ENCODE data around the gene RAP2B. TPM values are rescaled to one million over a fixed set of nuclear protein-coding genes. Genes with fewer than 3 reads are reported as not detected.

The RAP2B gene
- total and polyA plus RNA-seq, 2 of the 13 experiments (the other 11 are each of a cell fraction or from before 2014, with no cell fraction given) = 6.4 to 7.1 TPM

DNA sequence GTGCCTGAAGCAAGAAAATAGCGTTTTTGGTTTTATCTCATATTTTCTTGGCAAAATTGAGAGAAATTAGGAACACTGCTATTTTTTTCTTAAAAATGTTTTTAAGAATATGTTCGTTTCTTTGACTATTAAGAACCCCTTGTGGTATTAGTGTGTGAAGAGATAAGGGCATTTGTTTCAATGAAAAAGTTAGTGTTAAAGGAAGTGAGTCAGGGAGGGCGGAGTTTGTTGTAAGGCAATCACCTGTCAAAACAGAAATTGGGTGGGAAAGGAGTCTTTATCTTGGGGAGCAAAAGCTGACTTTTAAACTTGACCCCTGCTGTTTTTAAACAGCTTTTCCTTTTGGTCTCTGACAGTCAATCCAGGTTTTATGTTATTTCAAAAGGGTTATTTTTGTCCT lies 4.2 kb downstream of the RAP2B start (continued):
- TF ChIP-seq, protein P1, sequence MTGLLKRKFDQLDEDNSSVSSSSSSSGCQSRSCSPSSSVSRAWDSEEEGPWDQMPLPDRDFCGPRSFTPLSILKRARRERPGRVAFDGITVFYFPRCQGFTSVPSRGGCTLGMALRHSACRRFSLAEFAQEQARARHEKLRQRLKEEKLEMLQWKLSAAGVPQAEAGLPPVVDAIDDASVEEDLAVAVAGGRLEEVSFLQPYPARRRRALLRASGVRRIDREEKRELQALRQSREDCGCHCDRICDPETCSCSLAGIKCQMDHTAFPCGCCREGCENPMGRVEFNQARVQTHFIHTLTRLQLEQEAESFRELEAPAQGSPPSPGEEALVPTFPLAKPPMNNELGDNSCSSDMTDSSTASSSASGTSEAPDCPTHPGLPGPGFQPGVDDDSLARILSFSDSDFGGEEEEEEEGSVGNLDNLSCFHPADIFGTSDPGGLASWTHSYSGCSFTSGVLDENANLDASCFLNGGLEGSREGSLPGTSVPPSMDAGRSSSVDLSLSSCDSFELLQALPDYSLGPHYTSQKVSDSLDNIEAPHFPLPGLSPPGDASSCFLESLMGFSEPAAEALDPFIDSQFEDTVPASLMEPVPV (CRISPR knock-in tag; IDR thresholded peaks at IDR 0.05) = no peak
- no peak for TF ChIP-seq ZNF343 (CRISPR knock-in tag; IDR thresholded peaks at IDR 0.05)

DNA sequence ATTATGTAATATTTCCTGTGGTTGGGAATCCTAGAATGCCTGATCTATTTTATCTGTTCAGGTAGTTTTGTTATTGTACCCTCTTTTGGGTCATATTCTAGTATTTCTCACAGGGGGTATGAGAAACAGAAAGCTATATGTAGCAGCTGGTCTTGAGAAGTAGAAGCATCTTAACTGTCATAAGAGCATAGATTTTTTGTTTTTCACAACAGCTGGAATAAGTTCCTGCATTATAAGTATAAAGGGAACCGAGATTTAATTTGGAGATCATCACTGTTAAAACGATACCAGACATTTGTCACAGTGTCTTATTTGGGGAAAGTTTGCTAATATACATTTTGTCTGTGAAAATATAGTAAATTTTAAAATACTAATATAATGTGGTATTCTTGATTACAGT lies 4.8 kb downstream of the RAP2B start:
- FAIRE-seq (no peak), ATAC-seq (no peak), DNase-seq (ENCODE audit: low spot score) (no peak)
- no peaks in the 10 kb centered on the region for H3K36me3 ChIP-seq (replicated peaks in 1 of 2; ENCODE audit: control insufficient read depth in 1 of 2, insufficient read depth in 2 of 2, low read length in 2 of 2)
- H4K20me1 ChIP-seq (ENCODE audit: insufficient read depth, low read length) = peaks cover 45% of the 10 kb centered on the region
- no peaks in the 10 kb centered on the region for H3K9me3 ChIP-seq (ENCODE audit: low read length)
- TF ChIP-seq ZNF704 (CRISPR knock-in tag; IDR thresholded peaks at IDR 0.05; ENCODE audit: borderline replicate concordance) (no peak), RFX3 (CRISPR knock-in tag; IDR thresholded peaks at IDR 0.05) (no peak), POLR2AphosphoS5 (IDR thresholded peaks at IDR 0.05; ENCODE audit: low read depth, low read length) (0 out of 2 replicates have a peak, but pooled peaks have one; percentile 3), ZNF329 (CRISPR knock-in tag; IDR thresholded peaks at IDR 0.05; ENCODE audit: low read depth) (no peak)
- TF ChIP-seq, protein P2, sequence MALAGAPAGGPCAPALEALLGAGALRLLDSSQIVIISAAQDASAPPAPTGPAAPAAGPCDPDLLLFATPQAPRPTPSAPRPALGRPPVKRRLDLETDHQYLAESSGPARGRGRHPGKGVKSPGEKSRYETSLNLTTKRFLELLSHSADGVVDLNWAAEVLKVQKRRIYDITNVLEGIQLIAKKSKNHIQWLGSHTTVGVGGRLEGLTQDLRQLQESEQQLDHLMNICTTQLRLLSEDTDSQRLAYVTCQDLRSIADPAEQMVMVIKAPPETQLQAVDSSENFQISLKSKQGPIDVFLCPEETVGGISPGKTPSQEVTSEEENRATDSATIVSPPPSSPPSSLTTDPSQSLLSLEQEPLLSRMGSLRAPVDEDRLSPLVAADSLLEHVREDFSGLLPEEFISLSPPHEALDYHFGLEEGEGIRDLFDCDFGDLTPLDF (CRISPR knock-in tag; IDR thresholded peaks at IDR 0.05) = no peak
- H2AFZ ChIP-seq (ENCODE audit: low read length) = no peak overlapping the region
- no peak overlapping the region for H3K27ac ChIP-seq (ENCODE audit: extremely low read length, insufficient read depth, low read length)
- no peak overlapping the region for H3K9ac ChIP-seq (ENCODE audit: insufficient read depth, low read depth, low read length)
- in situ Hi-C loops (cut with HindIII; ENCODE audit: extremely low pct_ligation_motif_present, low pct_unique_long_range_greater_than_20kb) (loop anchor here (5.0 kb wide), 1 partner anchor 124 kb away; no protein-coding TSS in a partner anchor), intact Hi-C loops (cut with micrococcal nuclease; ENCODE audit: unreplicated experiment) (no loop called here)
- peaks cover 41% of the 10 kb centered on the region for H3K79me2 ChIP-seq (ENCODE audit: insufficient read depth, low read length)
- H3K4me1 ChIP-seq (ENCODE audit: insufficient read depth, low read length) = peaks cover 24% of the 10 kb centered on the region
- no TSS peak for BruUV-seq (replicated peaks)
- H3K27me3 ChIP-seq (ENCODE audit: control insufficient read depth in 1 of 2, insufficient read depth in 2 of 2, low read length in 2 of 2) = no peaks in the 10 kb centered on the region
- peak overlapping the region; percentile 82; the same call in 1 of the 2 replicates for H3K4me2 ChIP-seq (ENCODE audit: low read depth, low read length)
- ChIA-PET POLR2A (no interaction called here), CTCF (ENCODE audit: low intra/inter-chr PET ratio, low total read pairs) (no interaction called here)
- no peak overlapping the region for H3K4me3 ChIP-seq (replicated peaks in 1 of 3; ENCODE audit: insufficient read depth in 1 of 3, low read depth in 2 of 3, low read length in 3 of 3)
- WGBS (ENCODE audit: low lambda C conversion rate) = 93% methylated on average over 2 of the region's 2 CpGs
